Neural progenitor cell (in vitro differentiated cells): ENCODE results near the gene MINDY4. TPM values are rescaled to one million over a fixed set of nuclear protein-coding genes. Genes with fewer than 3 reads are reported as not detected.

Experiments
- DNase-seq: peaks from one replicate; pipeline ENCODE4 v3.0.0-alpha.2; 2016; ENCODE audit warnings: low spot score
- H2AFZ ChIP-seq: fragments of 200-600 bp; sonication (generic); replicated peaks from 2 replicates; pipeline ENCODE4 v1.6.1; 2016; ENCODE audit warnings: antibody characterized with exemption
- H3F3A ChIP-seq: fragments of 200-600 bp; sonication (generic); 2 replicates; pipeline ENCODE4 v1.6.1; 2016; ENCODE audit warnings: antibody characterized with exemption, low read depth
- H3K27ac ChIP-seq: fragments of 200-600 bp; sonication (generic); 2 replicates; pipeline ENCODE4 v1.5.1; 2016; ENCODE audit warnings: mild to moderate bottlenecking
- H3K27me3 ChIP-seq: fragments of 200-600 bp; sonication (generic); 2 replicates; pipeline ENCODE4 v1.6.1; 2016; ENCODE audit warnings: mild to moderate bottlenecking, moderate library complexity
- H3K36me3 ChIP-seq: fragments of 200-600 bp; sonication (generic); 2 replicates; pipeline ENCODE4 v1.5.1; 2016
- H3K4me1 ChIP-seq: fragments of 200-600 bp; sonication (generic); 2 replicates; pipeline ENCODE4 v1.6.1; 2016; ENCODE audit warnings: mixed run types
- H3K4me2 ChIP-seq: fragments of 200-600 bp; sonication (generic); 2 replicates; pipeline ENCODE4 v1.6.1; 2016
- H3K4me3 ChIP-seq: fragments of 200-600 bp; sonication (generic); 2 replicates; pipeline ENCODE4 v1.5.1; 2016
- H3K79me2 ChIP-seq: fragments of 200-600 bp; sonication (generic); 2 replicates; pipeline ENCODE4 v1.6.1; 2016; ENCODE audit warnings: low read depth
- H3K9ac ChIP-seq: fragments of 200-600 bp; sonication (generic); 2 replicates; pipeline ENCODE4 v1.6.1; 2016
- H3K9me3 ChIP-seq: fragments of 200-600 bp; sonication (generic); 2 replicates; pipeline ENCODE4 v1.5.1; 2016; ENCODE audit warnings: low read depth
- H4K20me1 ChIP-seq: fragments of 200-600 bp; sonication (generic); 2 replicates; pipeline ENCODE4 v1.6.1; 2016; ENCODE audit warnings: low read depth
- H3K27ac Mint-ChIP-seq: 3 replicates; pipeline ENCODE4 v1.8.0; 2021; ENCODE audit warnings: mixed read lengths
- H3K27me3 Mint-ChIP-seq: 2 replicates; pipeline ENCODE4 v1.8.0; 2022; ENCODE audit warnings: low read depth, mild to moderate bottlenecking, inconsistent platforms, moderate library complexity, mixed read lengths; ENCODE audit not compliant: insufficient read depth
- H3K36me3 Mint-ChIP-seq: 3 replicates; pipeline ENCODE4 v1.8.0; 2021; ENCODE audit warnings: mixed read lengths
- H3K4me1 Mint-ChIP-seq: 3 replicates; pipeline ENCODE4 v1.8.0; 2021; ENCODE audit warnings: mixed read lengths
- H3K4me3 Mint-ChIP-seq: 3 replicates; pipeline ENCODE4 v1.8.0; 2021; ENCODE audit warnings: mild to moderate bottlenecking, moderate library complexity, mixed read lengths
- H3K9me3 Mint-ChIP-seq: 3 replicates; pipeline ENCODE4 v1.8.0; 2020; ENCODE audit warnings: mixed read lengths
- CTCF ChIP-seq: fragments of 200-600 bp; sonication (generic); IDR thresholded peaks from 2 replicates; pipeline ENCODE4 v1.5.1; 2017; ENCODE audit warnings: antibody characterized with exemption, mild to moderate bottlenecking
- EZH2 ChIP-seq: fragments of 200-600 bp; sonication (generic); IDR thresholded peaks from 2 replicates; pipeline ENCODE4 v1.6.1; 2017; ENCODE audit warnings: antibody characterized with exemption, mild to moderate bottlenecking, moderate library complexity
- EZH2phosphoT487 ChIP-seq: fragments of 200-600 bp; sonication (generic); IDR thresholded peaks from 2 replicates; pipeline ENCODE4 v1.6.1; 2017; ENCODE audit warnings: antibody characterized with exemption
- total RNA-seq: library from RNA; depleted of rRNA; stranded (reverse); fragments of >200 nt; gene quantifications from 2 replicates; pipeline ENCODE4 v1.2.3, GENCODE V29; 2015; ENCODE audit warnings: low replicate concordance

Gene MINDY4
- total RNA-seq, 1 donor from 2014 or later: 5.9 TPM

- Histone ChIP-seq H3K9ac (no peak overlapping the region), H4K20me1 (no peaks in the 10 kb centered on the region), H3K27me3 (no peaks in the 10 kb centered on the region), H3K27ac (no peak overlapping the region), H3K79me2 (no peaks in the 10 kb centered on the region), H3K4me3 (no peak overlapping the region), H3F3A (no peaks in the 10 kb centered on the region), H3K4me2 (no peak overlapping the region), H3K9me3 (no peaks in the 10 kb centered on the region), H3K4me1 (no peaks in the 10 kb centered on the region), H2AFZ (no peak overlapping the region), H3K36me3 (no peaks in the 10 kb centered on the region)
- Mint-ChIP-seq H3K27ac (peak overlapping the region; percentile 58), H3K27me3 (peaks cover 2% of the 10 kb centered on the region), H3K9me3 (no peaks in the 10 kb centered on the region), H3K4me1 (peaks cover 15% of the 10 kb centered on the region), H3K4me3 (no peak overlapping the region), H3K36me3 (no peaks in the 10 kb centered on the region)
- TF ChIP-seq EZH2: no peak
- no peak for TF ChIP-seq EZH2phosphoT487
- no peak for TF ChIP-seq CTCF
- no peak for DNase-seq
Observed at GRCh38 chr7:30896783-30897637, 125.8 kb downstream of the MINDY4 start.

GRCh38 chr7:30897770-30898169 is 126.6 kb downstream of the MINDY4 start:
- H3K4me3 ChIP-seq: no peak overlapping the region
- no peak overlapping the region for H2AFZ ChIP-seq
- Mint-ChIP-seq H3K27me3 (peaks cover 2% of the 10 kb centered on the region), H3K36me3 (no peaks in the 10 kb centered on the region), H3K4me1 (peaks cover 15% of the 10 kb centered on the region), H3K27ac (no peak overlapping the region), H3K9me3 (no peaks in the 10 kb centered on the region), H3K4me3 (no peak overlapping the region)
- DNase-seq: no peak
- no peaks in the 10 kb centered on the region for H3K79me2 ChIP-seq
- no peaks in the 10 kb centered on the region for H3K27me3 ChIP-seq
- TF ChIP-seq EZH2 (no peak), CTCF (no peak), EZH2phosphoT487 (no peak)
- no peaks in the 10 kb centered on the region for H4K20me1 ChIP-seq
- no peaks in the 10 kb centered on the region for H3K9me3 ChIP-seq
- no peak overlapping the region for H3K27ac ChIP-seq
- H3F3A ChIP-seq: no peaks in the 10 kb centered on the region
- no peaks in the 10 kb centered on the region for H3K4me1 ChIP-seq
- H3K9ac ChIP-seq: no peak overlapping the region
- H3K36me3 ChIP-seq: no peaks in the 10 kb centered on the region
- no peak overlapping the region for H3K4me2 ChIP-seq

- no peak for TF ChIP-seq EZH2
- TF ChIP-seq EZH2phosphoT487: no peak
- no peaks in the 10 kb centered on the region for H3K27me3 ChIP-seq
- H3K36me3 ChIP-seq: no peaks in the 10 kb centered on the region
- H3K4me2 ChIP-seq: no peak overlapping the region
- no peak overlapping the region for H3K27ac Mint-ChIP-seq
- no peaks in the 10 kb centered on the region for H3K9me3 ChIP-seq
- no peaks in the 10 kb centered on the region for H3K79me2 ChIP-seq
- no peaks in the 10 kb centered on the region for H3K36me3 Mint-ChIP-seq
- H3F3A ChIP-seq: no peaks in the 10 kb centered on the region
- no peak overlapping the region for H3K4me3 Mint-ChIP-seq
- no peak overlapping the region for H3K4me3 ChIP-seq
- peaks cover 15% of the 10 kb centered on the region for H3K4me1 Mint-ChIP-seq
- H3K27me3 Mint-ChIP-seq: peaks cover 4% of the 10 kb centered on the region
- no peaks in the 10 kb centered on the region for H3K4me1 ChIP-seq
- no peaks in the 10 kb centered on the region for H4K20me1 ChIP-seq
- H2AFZ ChIP-seq: no peak overlapping the region
- no peak overlapping the region for H3K27ac ChIP-seq
- DNase-seq: no peak
- no peaks in the 10 kb centered on the region for H3K9me3 Mint-ChIP-seq
- H3K9ac ChIP-seq: no peak overlapping the region
Observed at GRCh38 chr7:30898411-30898810, 127.2 kb downstream of the MINDY4 start.

GRCh38 chr7:30899066-30899465 is 127.8 kb downstream of the MINDY4 start:
- Mint-ChIP-seq H3K27ac (no peak overlapping the region), H3K9me3 (no peaks in the 10 kb centered on the region), H3K27me3 (peaks cover 6% of the 10 kb centered on the region), H3K4me3 (no peak overlapping the region), H3K4me1 (peaks cover 15% of the 10 kb centered on the region), H3K36me3 (no peaks in the 10 kb centered on the region)
- H2AFZ ChIP-seq: no peak overlapping the region
- H3K4me3 ChIP-seq: no peak overlapping the region
- H4K20me1 ChIP-seq: no peaks in the 10 kb centered on the region
- no peak for DNase-seq
- no peak for TF ChIP-seq EZH2
- TF ChIP-seq CTCF: no peak
- TF ChIP-seq EZH2phosphoT487: no peak
- no peak overlapping the region for H3K9ac ChIP-seq
- H3K4me1 ChIP-seq: no peaks in the 10 kb centered on the region
- H3K4me2 ChIP-seq: no peak overlapping the region
- no peaks in the 10 kb centered on the region for H3K27me3 ChIP-seq
- H3K36me3 ChIP-seq: no peaks in the 10 kb centered on the region
- H3K27ac ChIP-seq: no peak overlapping the region
- H3F3A ChIP-seq: no peaks in the 10 kb centered on the region
- H3K9me3 ChIP-seq: no peaks in the 10 kb centered on the region
- H3K79me2 ChIP-seq: no peaks in the 10 kb centered on the region
